HepG2 (cell line): ENCODE measurements around the gene KPNB1. TPM values are rescaled to one million over a fixed set of nuclear protein-coding genes. Genes with fewer than 3 reads are reported as not detected.

Experiments
- ATAC-seq: fragments of 200-7000 bp; cut with Tn5 transposase; 3 replicates; pipeline ENCODE4 v1.9.1; 2020; ENCODE audit warnings: mild to moderate bottlenecking, moderate library complexity
- BruUV-seq: library from RNA; stranded (reverse); fragments of 400-500 nt; replicated peaks from 2 replicates; lab custom pipeline; 2021; lab: Mats Ljungman, UMichigan
- CTCF ChIA-PET: fragments of 300-600 bp; formaldehyde crosslinking; extraction: SDS; loops from one replicate; lab custom pipeline; 2021; ENCODE audit warnings: low total read pairs, inconsistent platforms, low intra/inter-chr PET ratio; lab: Yijun Ruan, JAX
- POLR2A ChIA-PET: fragments of 350-600 bp; sonication (Branson Sonifier 250); formaldehyde crosslinking; loops from one replicate; lab custom pipeline; 2020; ENCODE audit warnings: antibody characterized with exemption, inconsistent platforms; lab: Yijun Ruan, JAX
- DNase-seq: peaks from one replicate; pipeline ENCODE4 v3.0.0-alpha.2; 2015; ENCODE audit warnings: low spot score
- FAIRE-seq: peaks from 3 replicates; lab custom pipeline; 2011; peaks lifted over from hg19 to GRCh38; lab: Jason Lieb, UNC
- H2AFZ ChIP-seq: one replicate; pipeline ENCODE4 v1.6.1; 2011; ENCODE audit warnings: low read length, inconsistent platforms
- H3K27ac ChIP-seq: fragments of 300-600 bp; 3 replicates; pipeline ENCODE4 v1.8.0; 2011; ENCODE audit warnings: mixed run types, mild to moderate bottlenecking, mixed read lengths, low read length, inconsistent platforms; ENCODE audit not compliant: insufficient read depth; ENCODE audit errors: extremely low read length
- H3K27me3 ChIP-seq, 2 experiments: fragments of 200-600 bp in 1 of 2; 2 replicates in 1 of 2; 3 replicates in 1 of 2; pipeline versions ENCODE4 v1.6.0 to v1.8.0; 2011; ENCODE audit warnings: low read length in 2 of 2, mild to moderate bottlenecking in 2 of 2, moderate library complexity in 2 of 2, inconsistent platforms in 1 of 2; ENCODE audit not compliant: insufficient read depth in 2 of 2, control insufficient read depth in 1 of 2
- H3K36me3 ChIP-seq, 2 experiments: fragments of 200-600 bp in 1 of 2; replicated peaks in 1 of 2; 2 replicates in 1 of 2; 3 replicates in 1 of 2; pipeline versions ENCODE4 v1.5.1 to v1.8.0; 2011; ENCODE audit warnings: low read length in 2 of 2, inconsistent platforms in 1 of 2; ENCODE audit not compliant: insufficient read depth in 2 of 2, control insufficient read depth in 1 of 2
- H3K4me1 ChIP-seq: 2 replicates; pipeline ENCODE4 v1.5.1; 2012; ENCODE audit warnings: low read length, inconsistent platforms; ENCODE audit not compliant: insufficient read depth
- H3K4me2 ChIP-seq: 2 replicates; pipeline ENCODE4 v1.6.0; 2011; ENCODE audit warnings: low read depth, low read length, inconsistent platforms
- H3K4me3 ChIP-seq, 3 experiments: fragments of 200-600 bp in 1 of 3; sonication (generic), shearing (Covaris generic) in 1 of 3; replicated peaks in 1 of 3; 2 replicates each; pipeline ENCODE4 v1.5.1; 2011 to 2016; ENCODE audit warnings: low read length in 3 of 3, inconsistent platforms in 2 of 3, low read depth in 2 of 3, mild to moderate bottlenecking in 2 of 3, control low read depth in 1 of 3, mixed read lengths in 1 of 3; ENCODE audit not compliant: insufficient read depth in 1 of 3
- H3K79me2 ChIP-seq: one replicate; pipeline ENCODE4 v1.6.1; 2011; ENCODE audit warnings: low read length, inconsistent platforms; ENCODE audit not compliant: insufficient read depth
- H3K9ac ChIP-seq: 2 replicates; pipeline ENCODE4 v1.6.0; 2011; ENCODE audit warnings: mild to moderate bottlenecking, low read depth, low read length, inconsistent platforms; ENCODE audit not compliant: insufficient read depth
- H3K9me3 ChIP-seq: 2 replicates; pipeline ENCODE4 v1.5.1; 2012; ENCODE audit warnings: mild to moderate bottlenecking, low read length
- H4K20me1 ChIP-seq: 2 replicates; pipeline ENCODE4 v1.6.0; 2011; ENCODE audit warnings: inconsistent platforms, mild to moderate bottlenecking, low read length, moderate library complexity; ENCODE audit not compliant: insufficient read depth
- BHLHE40 ChIP-seq: IDR thresholded peaks from 2 replicates; pipeline ENCODE4 v1.6.1; 2011; ENCODE audit warnings: low read length, improper control_type of control experiment
- CEBPZ ChIP-seq: IDR thresholded peaks from 2 replicates; pipeline ENCODE4 v1.6.1; 2012; ENCODE audit warnings: low read length, improper control_type of control experiment
- CENPT ChIP-seq: sonication (generic); formaldehyde crosslinking; IDR thresholded peaks from 2 replicates; pipeline ENCODE4 v1.8.0; 2022; ENCODE audit warnings: low read depth, mild to moderate bottlenecking, moderate library complexity, missing genetic modification reagents
- CREB3 ChIP-seq: sonication (generic); formaldehyde crosslinking; IDR thresholded peaks from 2 replicates; pipeline ENCODE4 v1.5.0; 2020; ENCODE audit warnings: missing genetic modification reagents
- GFI1 ChIP-seq: sonication (generic); formaldehyde crosslinking; IDR thresholded peaks from 2 replicates; pipeline ENCODE4 v1.5.0; 2020; ENCODE audit warnings: missing genetic modification reagents, mild to moderate bottlenecking, borderline replicate concordance
- JUND ChIP-seq: sonication (generic); formaldehyde crosslinking; IDR thresholded peaks from 2 replicates; pipeline ENCODE4 v1.8.0; 2022; ENCODE audit warnings: mild to moderate bottlenecking, missing genetic modification reagents
- MED1 ChIP-seq: sonication (generic); formaldehyde crosslinking; IDR thresholded peaks from 2 replicates; pipeline ENCODE4 v1.4.0; 2020; ENCODE audit warnings: missing genetic modification reagents
- MED8 ChIP-seq: sonication (generic); formaldehyde crosslinking; IDR thresholded peaks from 2 replicates; pipeline ENCODE4 v1.8.1; 2023; ENCODE audit warnings: mild to moderate bottlenecking, missing genetic modification reagents; ENCODE audit not compliant: insufficient replicate concordance
- TEF ChIP-seq: sonication (generic); formaldehyde crosslinking; IDR thresholded peaks from 2 replicates; pipeline ENCODE4 v1.5.0; 2020; ENCODE audit warnings: missing genetic modification reagents
- THAP11 ChIP-seq: IDR thresholded peaks from 2 replicates; pipeline ENCODE4 v1.6.1; 2016; ENCODE audit warnings: missing biosample characterization, missing genetic modification reagents
- THRA ChIP-seq: sonication (generic); formaldehyde crosslinking; IDR thresholded peaks from 2 replicates; pipeline ENCODE4 v1.4.0; 2020; ENCODE audit warnings: missing genetic modification reagents, borderline replicate concordance
- ZNF224 ChIP-seq: sonication (generic); formaldehyde crosslinking; IDR thresholded peaks from 2 replicates; pipeline ENCODE4 v1.5.0; 2020; ENCODE audit warnings: mild to moderate bottlenecking, missing genetic modification reagents
- ZNF264 ChIP-seq: sonication (generic); formaldehyde crosslinking; IDR thresholded peaks from 2 replicates; pipeline ENCODE4 v1.4.0; 2020; ENCODE audit warnings: missing genetic modification reagents
- ZNF773 ChIP-seq: sonication (generic); formaldehyde crosslinking; IDR thresholded peaks from 2 replicates; pipeline ENCODE4 v1.4.0; 2020; ENCODE audit warnings: missing genetic modification reagents, borderline replicate concordance
- ZUFSP ChIP-seq: sonication (generic); formaldehyde crosslinking; IDR thresholded peaks from 2 replicates; pipeline ENCODE4 v1.9.0; 2021; ENCODE audit warnings: missing genetic modification reagents, mild to moderate bottlenecking, borderline replicate concordance
- WGBS: methylation state at CpG from one replicate; pipeline ENCODE4 v1.1.6; 2017; ENCODE audit warnings: low lambda C conversion rate; 5-methylcytosine and 5-hydroxymethylcytosine counted together
- in situ Hi-C: cut with HindIII; loops from 2 replicates; pipeline ENCODE4 v1.10.0; 2017; ENCODE audit warnings: low pct_unique_long_range_greater_than_20kb; ENCODE audit not compliant: extremely low pct_ligation_motif_present
- intact Hi-C: fragments of 100-400 bp; cut with micrococcal nuclease; formaldehyde crosslinking; loops from one replicate; pipeline ENCODE4 v1.10.0; 2022; ENCODE audit not compliant: unreplicated experiment
- polyA plus RNA-seq, 8 experiments: library from polyadenylated mRNA; depleted of rRNA in 3 of 8; stranded (reverse) in 7 of 8; unstranded in 1 of 8; fragments of >200 nt; fragmentation: Illumina TruSeq in 4 of 8; extraction: Trizol in 4 of 8; gene quantifications; 2 replicates each; pipeline versions ENCODE4 v1.2.1 to v1.2.3, GENCODE V29; 2011 to 2016; ENCODE audit warnings: low read depth in 4 of 8, missing spikeins in 1 of 8, mixed read lengths in 1 of 8; ENCODE audit not compliant: insufficient read depth in 1 of 8
- total RNA-seq, 5 experiments: library from RNA; depleted of rRNA; stranded (reverse); fragments of >200 nt; fragmentation: Illumina TruSeq; extraction: Trizol; gene quantifications; 2 replicates each; pipeline ENCODE4 v1.2.3, GENCODE V29; 2016; ENCODE audit warnings: low read depth in 1 of 5

KPNB1 gene
- total and polyA plus RNA-seq, 2 of the 13 experiments (the other 11 are each of a cell fraction or from before 2014, with no cell fraction given), result 164 to 424 TPM

- no peak overlapping the region for H3K4me3 ChIP-seq
- no peaks in the 10 kb centered on the region for H3K79me2 ChIP-seq
- no peak overlapping the region for H3K27ac ChIP-seq
- ATAC-seq (no peak), FAIRE-seq (no peak), DNase-seq (no peak)
- H4K20me1 ChIP-seq, result no peaks in the 10 kb centered on the region; the same call in 1 of the 2 replicates
- no peaks in the 10 kb centered on the region for H3K9me3 ChIP-seq
- intact Hi-C loops (no loop called here), in situ Hi-C loops (no loop called here)
- H3K4me1 ChIP-seq, result no peaks in the 10 kb centered on the region
- ChIA-PET POLR2A (interaction anchor here (1.2 to 1.9 kb wide), 3 partner anchors 9 to 29 kb away, joined by 3 to 5 read pairs (median 3); partner anchors contain the start of gene KPNB1), CTCF (no interaction called here)
- peaks cover 53 to 87% of the 10 kb centered on the region in 2 experiments for H3K36me3 ChIP-seq
- BruUV-seq, result no TSS peak
- H3K4me2 ChIP-seq, result no peak overlapping the region
- no peaks in the 10 kb centered on the region for H3K27me3 ChIP-seq
- H2AFZ ChIP-seq, result no peak overlapping the region
- WGBS, result 82% methylated on average over 7 of the region's 7 CpGs
- H3K9ac ChIP-seq, result no peak overlapping the region
- TF ChIP-seq GFI1 (no peak), CREB3 (CRISPR knock-in tag) (no peak), ZNF264 (CRISPR knock-in tag) (no peak), MED1 (no peak), BHLHE40 (no peak), CENPT (CRISPR knock-in tag) (no peak), THAP11 (CRISPR knock-in tag) (no peak), ZNF224 (CRISPR knock-in tag) (no peak), MED8 (no peak), JUND (no peak), ZNF773 (CRISPR knock-in tag) (no peak), THRA (no peak), TEF (CRISPR knock-in tag) (no peak), ZUFSP (no peak), CEBPZ (no peak)
Observed at GRCh38 chr17:47678196-47678595, 28.5 kb downstream of the KPNB1 start.
